ENCODE data around the gene PPP1R37. TPM values are rescaled to one million over a fixed set of nuclear protein-coding genes. Genes with fewer than 3 reads are reported as not detected.

PPP1R37 gene
- total and polyA plus RNA-seq, 2 of the 13 experiments (the other 11 are each of a cell fraction or from before 2014, with no cell fraction given): 9.0 to 14.3 TPM

- TF ChIP-seq ZBED4 (CRISPR knock-in tag; IDR thresholded peaks at IDR 0.05; ENCODE audit: borderline replicate concordance) (no peak), KAT7 (CRISPR knock-in tag; IDR thresholded peaks at IDR 0.05; ENCODE audit: borderline replicate concordance) (no peak), RERE (CRISPR knock-in tag; IDR thresholded peaks at IDR 0.05; ENCODE audit: low read depth) (no peak), ZNF746 (CRISPR knock-in tag; IDR thresholded peaks at IDR 0.05) (no peak), ZSCAN12 (CRISPR knock-in tag; IDR thresholded peaks at IDR 0.05) (no peak), ZNF619 (CRISPR knock-in tag; IDR thresholded peaks at IDR 0.05) (no peak), CCDC6 (CRISPR knock-in tag; IDR thresholded peaks at IDR 0.05) (no peak), ZNF543 (CRISPR knock-in tag; IDR thresholded peaks at IDR 0.05) (no peak), ZNF280B (CRISPR knock-in tag; IDR thresholded peaks at IDR 0.05; ENCODE audit: borderline replicate concordance) (no peak), U2AF1 (optimal IDR thresholded peaks at IDR 0.05; ENCODE audit: low read depth, low read length) (no peak), PHF5A (CRISPR knock-in tag; IDR thresholded peaks at IDR 0.05; ENCODE audit: low read depth, unreplicated experiment) (no peak), ZNF549 (CRISPR knock-in tag; IDR thresholded peaks at IDR 0.05) (no peak)
Observed at GRCh38 chr19:45098521-45099466, 5.8 kb downstream of the PPP1R37 start (continued).

Measured in HepG2 (cell line).